ENCODE data around the gene KRTAP9-6.

DNA sequence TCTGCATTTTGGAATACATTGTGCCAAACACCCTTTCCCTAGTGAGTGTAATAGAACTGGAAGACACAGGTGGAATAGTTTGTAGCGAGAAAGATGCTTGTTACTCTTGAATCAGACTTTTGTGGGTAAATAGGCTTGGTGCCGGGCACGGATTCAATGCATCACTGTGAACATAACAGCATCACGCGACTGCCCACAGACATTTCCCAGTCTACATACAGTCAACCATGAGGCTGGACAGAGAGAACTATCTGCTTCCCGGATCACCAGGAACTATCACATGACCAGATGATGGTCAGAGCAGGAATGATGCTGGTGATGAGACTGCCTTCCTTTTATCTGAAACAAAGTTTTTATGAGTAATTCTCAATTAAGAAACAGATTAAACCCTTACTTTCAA lies 39.1 kb upstream of the KRTAP9-6 start:
- TF ChIP-seq POLR2AphosphoS5 (IDR thresholded peaks at IDR 0.05; ENCODE audit: low read depth, low read length) = no peak
- TF ChIP-seq CTCF (IDR thresholded peaks at IDR 0.05) = no peak
- no peak for TF ChIP-seq TCF7L2 (IDR thresholded peaks at IDR 0.05; ENCODE audit: low read depth, low read length)

All from Panc1 (cell line).